WTC11 (cell line): ENCODE results near the gene ST6GALNAC3. TPM values are rescaled to one million over a fixed set of nuclear protein-coding genes. Genes with fewer than 3 reads are reported as not detected.

Source experiments
- ATAC-seq: fragments of 200-7000 bp; cut with Tn5 transposase; 2 replicates; pipeline ENCODE4 v1.10.0; 2021; ENCODE audit warnings: mild to moderate bottlenecking, moderate library complexity
- CTCF ChIA-PET: fragments of 300-600 bp; sonication (Branson Sonifier 250); formaldehyde crosslinking; loops from one replicate; lab custom pipeline; 2021; ENCODE audit warnings: antibody characterized with exemption; lab: Charles Lee
- POLR2A ChIA-PET: fragments of 350-600 bp; sonication (Branson Sonifier 250); formaldehyde crosslinking; loops from one replicate; lab custom pipeline; 2021; ENCODE audit warnings: antibody characterized with exemption; lab: Charles Lee
- DNase-seq: peaks from one replicate; pipeline ENCODE4 v3.0.0; 2021; ENCODE audit warnings: low spot score
- H3K27ac Mint-ChIP-seq: 2 replicates; pipeline ENCODE4 v1.8.0; 2021; ENCODE audit warnings: mixed read lengths
- H3K27me3 Mint-ChIP-seq: 2 replicates; pipeline ENCODE4 v1.8.0; 2021; ENCODE audit warnings: low read depth, mild to moderate bottlenecking, moderate library complexity, mixed read lengths
- H3K36me3 Mint-ChIP-seq: 2 replicates; pipeline ENCODE4 v1.8.0; 2021; ENCODE audit warnings: mixed read lengths
- H3K4me1 Mint-ChIP-seq: 2 replicates; pipeline ENCODE4 v1.8.0; 2022; ENCODE audit warnings: mixed read lengths
- H3K4me3 Mint-ChIP-seq: 2 replicates; pipeline ENCODE4 v1.8.0; 2021; ENCODE audit warnings: mild to moderate bottlenecking, moderate library complexity, mixed read lengths
- H3K9me3 Mint-ChIP-seq: 2 replicates; pipeline ENCODE4 v1.8.0; 2021; ENCODE audit warnings: mixed read lengths
- AR ChIP-seq: fragments of 250-450 bp; sonication (Bioruptor Pico); IDR thresholded peaks from 2 replicates; pipeline ENCODE4 v1.9.0; 2021; ENCODE audit warnings: mild to moderate bottlenecking
- EMX1 ChIP-seq: fragments of 250-450 bp; sonication (Bioruptor Pico); IDR thresholded peaks from 2 replicates; pipeline ENCODE4 v1.8.0; 2021; ENCODE audit warnings: mild to moderate bottlenecking
- ESRRA ChIP-seq: sonication (generic); formaldehyde crosslinking; IDR thresholded peaks from 2 replicates; pipeline ENCODE4 v1.8.1; 2022; ENCODE audit warnings: mild to moderate bottlenecking, missing genetic modification reagents, borderline replicate concordance
- GRHL2 ChIP-seq: fragments of 250-450 bp; sonication (Bioruptor Pico); IDR thresholded peaks from 2 replicates; pipeline ENCODE4 v1.8.0; 2022; ENCODE audit warnings: mild to moderate bottlenecking, moderate library complexity; ENCODE audit not compliant: insufficient replicate concordance, severe bottlenecking
- JAZF1 ChIP-seq: fragments of 250-450 bp; sonication (Bioruptor Pico); IDR thresholded peaks from 2 replicates; pipeline ENCODE4 v1.9.0; 2021; ENCODE audit warnings: moderate library complexity, mild to moderate bottlenecking, inconsistent platforms
- MLX ChIP-seq: sonication (generic); formaldehyde crosslinking; IDR thresholded peaks from 2 replicates; pipeline ENCODE4 v1.8.1; 2023; ENCODE audit warnings: mild to moderate bottlenecking, missing genetic modification reagents, moderate library complexity
- NFATC4 ChIP-seq: fragments of 250-450 bp; sonication (Bioruptor Pico); IDR thresholded peaks from 2 replicates; pipeline ENCODE4 v1.9.0; 2021; ENCODE audit warnings: mild to moderate bottlenecking
- NR1H2 ChIP-seq: sonication (generic); formaldehyde crosslinking; IDR thresholded peaks from 2 replicates; pipeline ENCODE4 v1.9.0; 2021; ENCODE audit warnings: mild to moderate bottlenecking, moderate library complexity, missing genetic modification reagents
- RELA ChIP-seq: sonication (generic); formaldehyde crosslinking; IDR thresholded peaks from 2 replicates; pipeline ENCODE4 v1.8.1; 2022; ENCODE audit warnings: missing genetic modification reagents, mild to moderate bottlenecking, borderline replicate concordance
- SMAD3 ChIP-seq: sonication (generic); formaldehyde crosslinking; IDR thresholded peaks from 2 replicates; pipeline ENCODE4 v1.8.0; 2022; ENCODE audit warnings: missing genetic modification reagents, mild to moderate bottlenecking, borderline replicate concordance
- SP1 ChIP-seq: sonication (generic); formaldehyde crosslinking; conservative IDR thresholded peaks from 2 replicates; pipeline ENCODE4 v1.8.1; 2022; ENCODE audit warnings: missing genetic modification reagents
- ZNF317 ChIP-seq: sonication (generic); formaldehyde crosslinking; IDR thresholded peaks from 2 replicates; pipeline ENCODE4 v1.8.1; 2023; ENCODE audit warnings: low read depth, mild to moderate bottlenecking, moderate library complexity, missing genetic modification reagents, borderline replicate concordance
- ZNF396 ChIP-seq: fragments of 250-450 bp; sonication (Bioruptor Pico); IDR thresholded peaks from 2 replicates; pipeline ENCODE4 v1.8.0; 2021; ENCODE audit warnings: mild to moderate bottlenecking, moderate library complexity, borderline replicate concordance
- total RNA-seq: library from RNA; stranded (reverse); gene quantifications from 3 replicates; pipeline ENCODE4 v1.2.3, GENCODE V29; 2021
- TF ChIP-seq, protein P1 (sequence below): sonication (generic); formaldehyde crosslinking; IDR thresholded peaks from 2 replicates; pipeline ENCODE4 v1.8.1; 2022; ENCODE audit warnings: missing genetic modification reagents, borderline replicate concordance
- TF ChIP-seq, protein P2 (sequence below): sonication (generic); formaldehyde crosslinking; IDR thresholded peaks from 2 replicates; pipeline ENCODE4 v1.8.0; 2022; ENCODE audit warnings: mild to moderate bottlenecking, missing genetic modification reagents

ST6GALNAC3 gene
- total RNA-seq, 1 experiment from 2014 or later = 11.9 TPM

GRCh38 chr1:76106719-76107235, 32.2 kb downstream of the ST6GALNAC3 start (continued):
- TF ChIP-seq, protein P1, sequence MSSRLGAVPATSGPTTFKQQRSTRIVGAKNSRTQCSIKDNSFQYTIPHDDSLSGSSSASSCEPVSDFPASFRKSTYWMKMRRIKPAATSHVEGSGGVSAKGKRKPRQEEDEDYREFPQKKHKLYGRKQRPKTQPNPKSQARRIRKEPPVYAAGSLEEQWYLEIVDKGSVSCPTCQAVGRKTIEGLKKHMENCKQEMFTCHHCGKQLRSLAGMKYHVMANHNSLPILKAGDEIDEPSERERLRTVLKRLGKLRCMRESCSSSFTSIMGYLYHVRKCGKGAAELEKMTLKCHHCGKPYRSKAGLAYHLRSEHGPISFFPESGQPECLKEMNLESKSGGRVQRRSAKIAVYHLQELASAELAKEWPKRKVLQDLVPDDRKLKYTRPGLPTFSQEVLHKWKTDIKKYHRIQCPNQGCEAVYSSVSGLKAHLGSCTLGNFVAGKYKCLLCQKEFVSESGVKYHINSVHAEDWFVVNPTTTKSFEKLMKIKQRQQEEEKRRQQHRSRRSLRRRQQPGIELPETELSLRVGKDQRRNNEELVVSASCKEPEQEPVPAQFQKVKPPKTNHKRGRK (CRISPR knock-in tag) = no peak
- TF ChIP-seq, protein P2, sequence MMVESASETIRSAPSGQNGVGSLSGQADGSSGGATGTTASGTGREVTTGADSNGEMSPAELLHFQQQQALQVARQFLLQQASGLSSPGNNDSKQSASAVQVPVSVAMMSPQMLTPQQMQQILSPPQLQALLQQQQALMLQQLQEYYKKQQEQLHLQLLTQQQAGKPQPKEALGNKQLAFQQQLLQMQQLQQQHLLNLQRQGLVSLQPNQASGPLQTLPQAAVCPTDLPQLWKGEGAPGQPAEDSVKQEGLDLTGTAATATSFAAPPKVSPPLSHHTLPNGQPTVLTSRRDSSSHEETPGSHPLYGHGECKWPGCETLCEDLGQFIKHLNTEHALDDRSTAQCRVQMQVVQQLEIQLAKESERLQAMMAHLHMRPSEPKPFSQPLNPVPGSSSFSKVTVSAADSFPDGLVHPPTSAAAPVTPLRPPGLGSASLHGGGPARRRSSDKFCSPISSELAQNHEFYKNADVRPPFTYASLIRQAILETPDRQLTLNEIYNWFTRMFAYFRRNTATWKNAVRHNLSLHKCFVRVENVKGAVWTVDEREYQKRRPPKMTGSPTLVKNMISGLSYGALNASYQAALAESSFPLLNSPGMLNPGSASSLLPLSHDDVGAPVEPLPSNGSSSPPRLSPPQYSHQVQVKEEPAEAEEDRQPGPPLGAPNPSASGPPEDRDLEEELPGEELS (CRISPR knock-in tag) = no peak
- TF ChIP-seq ESRRA (CRISPR knock-in tag) (no peak), SMAD3 (CRISPR knock-in tag) (no peak), RELA (CRISPR knock-in tag) (no peak), EMX1 (CRISPR knock-in tag) (no peak), JAZF1 (CRISPR knock-in tag) (no peak), NR1H2 (no peak), SP1 (no peak)

GRCh38 chr1:76109404-76109803, 34.9 kb downstream of the ST6GALNAC3 start:
- H3K36me3 Mint-ChIP-seq = peaks cover 12% of the 10 kb centered on the region
- no peak overlapping the region for H3K27ac Mint-ChIP-seq
- peaks cover 14% of the 10 kb centered on the region for H3K9me3 Mint-ChIP-seq
- CTCF ChIA-PET = no interaction called here
- no peaks in the 10 kb centered on the region for H3K27me3 Mint-ChIP-seq
- no peak overlapping the region for H3K4me3 Mint-ChIP-seq
- POLR2A ChIA-PET = no interaction called here
- DNase-seq = no peak
- H3K4me1 Mint-ChIP-seq = peaks cover 33% of the 10 kb centered on the region
- ATAC-seq = no peak
- TF ChIP-seq GRHL2 (CRISPR knock-in tag) (no peak), MLX (CRISPR knock-in tag) (no peak), ZNF396 (no peak)

DNA sequence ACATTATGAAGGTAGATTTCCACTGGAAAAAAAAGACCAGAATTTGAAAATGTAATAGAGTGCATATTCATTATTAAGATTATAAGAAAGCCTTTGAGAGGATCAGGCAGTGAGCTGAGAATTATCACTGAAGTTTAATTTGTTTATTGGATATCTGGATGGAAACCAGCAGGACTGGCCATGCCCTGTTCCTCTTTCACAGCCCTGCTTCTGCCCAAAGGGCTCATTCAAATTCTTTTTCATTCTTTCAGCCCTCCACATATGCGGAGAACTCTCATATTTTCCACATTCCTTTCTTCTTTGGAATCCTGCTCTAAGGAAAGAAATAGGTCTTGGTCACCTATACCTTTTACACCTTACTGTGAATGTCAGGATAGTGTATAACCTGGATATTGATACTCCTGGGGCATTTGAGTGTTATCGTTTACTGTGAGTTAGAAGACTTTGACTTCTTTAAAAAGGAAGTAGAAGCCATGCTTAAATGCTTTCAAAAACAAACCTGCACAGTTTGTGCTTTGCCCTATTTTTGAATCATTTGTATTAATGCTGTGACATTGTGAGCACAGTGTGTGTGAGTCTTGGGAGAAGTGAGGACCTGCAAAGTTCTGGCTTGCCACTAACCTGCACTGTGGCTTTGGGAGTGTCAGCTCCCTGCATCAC, 35.5 kb downstream of the ST6GALNAC3 start:
- Mint-ChIP-seq H3K4me3 (no peak overlapping the region), H3K9me3 (peaks cover 14% of the 10 kb centered on the region)
- POLR2A ChIA-PET = no interaction called here
- TF ChIP-seq JAZF1 (CRISPR knock-in tag) (no peak), NFATC4 (no peak), ZNF317 (no peak), AR (CRISPR knock-in tag) (no peak)
- TF ChIP-seq, all 79 proteins: peak for 0
- Mint-ChIP-seq H3K36me3 (peaks cover 12% of the 10 kb centered on the region), H3K4me1 (peaks cover 29% of the 10 kb centered on the region), H3K27ac (no peak overlapping the region), H3K27me3 (no peaks in the 10 kb centered on the region)
- no peak for ATAC-seq
- CTCF ChIA-PET = no interaction called here
- DNase-seq = no peak
